DMS 273 (cell line): Measurements from ENCODE around the gene OR6J1.
"Not testable (repeated sequence)": the region's sequence is repeated elsewhere in the genome, so short reads cannot be mapped to it uniquely, and the experiment has no call there.

Experiments used
- DNase-seq: peaks from one replicate; lab custom pipeline; 2025; ENCODE audit not compliant: unreplicated experiment; lab: John Stamatoyannopoulos, UW

The OR6J1 gene

GRCh38 chr14:22607291-22607690 lies 36.9 kb downstream of the OR6J1 start:
- DNase-seq = no peak

DNA sequence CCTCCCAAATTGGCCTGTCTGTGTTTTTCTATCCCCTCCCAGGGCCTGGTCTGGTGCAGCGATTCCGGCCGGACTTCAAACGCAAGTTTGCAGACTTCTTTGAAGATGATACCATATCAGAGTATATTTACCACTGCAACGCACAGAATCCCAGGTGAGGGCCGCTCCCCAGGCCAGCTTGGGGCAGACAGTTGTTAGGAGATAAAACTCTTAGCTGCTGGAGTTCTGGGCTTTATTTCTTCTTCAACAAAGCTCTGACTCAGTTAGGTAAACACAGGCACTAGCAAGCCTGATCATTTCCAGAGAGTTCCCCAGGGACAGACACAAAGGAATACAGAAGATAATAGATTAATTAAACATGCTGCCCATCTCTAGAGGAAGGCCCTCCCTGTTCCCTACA lies 37.8 kb downstream of the OR6J1 start:
- no peak for DNase-seq

- no peak for DNase-seq
These were observed 41.3 kb downstream of the OR6J1 start for GRCh38 chr14:22602862-22603261.

GRCh38 chr14:22601996-22602395 lies 42.2 kb downstream of the OR6J1 start:
- no peak for DNase-seq

GRCh38 chr14:22601456-22601855 lies 42.7 kb downstream of the OR6J1 start:
- DNase-seq = no peak

DNA sequence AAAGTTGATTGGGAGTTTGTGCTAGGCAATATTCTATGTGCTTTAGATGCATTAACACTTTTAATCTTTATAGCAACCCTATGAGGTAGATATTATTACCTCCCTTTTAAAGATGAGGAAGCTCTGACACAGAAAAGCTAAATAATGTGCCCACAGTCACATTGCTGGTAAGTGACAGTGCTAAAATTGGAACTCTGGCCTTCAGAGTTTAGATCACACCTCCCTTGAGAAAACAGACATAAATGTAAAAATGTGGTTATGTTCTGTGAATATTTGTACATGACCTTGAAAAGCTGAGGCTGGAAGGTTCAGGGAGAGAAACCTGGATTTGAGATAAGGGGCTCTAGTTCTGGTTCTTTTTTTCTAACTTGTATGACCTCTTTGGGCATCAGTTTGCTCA lies 44.1 kb downstream of the OR6J1 start:
- DNase-seq = no peak

DNA sequence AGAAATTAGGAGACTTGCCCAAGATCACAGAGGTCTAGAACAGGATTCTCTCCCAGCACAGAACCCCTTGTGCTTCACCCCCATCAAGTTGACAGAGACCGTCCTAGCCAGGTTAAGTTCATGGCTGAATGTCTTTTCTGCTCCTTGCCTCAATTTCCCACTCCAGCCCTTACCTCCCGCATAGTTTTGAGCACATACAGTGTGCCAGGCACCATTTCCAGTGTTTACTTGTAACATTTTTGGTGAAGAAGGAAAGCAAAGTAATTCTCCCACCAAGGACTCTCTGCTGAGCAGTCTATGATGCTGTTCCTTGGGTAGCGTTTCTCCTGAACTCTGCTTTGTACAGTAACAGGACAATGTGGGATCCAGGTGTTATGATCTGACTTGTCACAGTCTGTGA lies 44.8 kb downstream of the OR6J1 start:
- DNase-seq = no peak

- peak; percentile 73 for DNase-seq
These were observed 45.3 kb downstream of the OR6J1 start for GRCh38 chr14:22598896-22599244.

- peak; percentile 83 for DNase-seq
These were observed 45.9 kb downstream of the OR6J1 start, which contains the start of gene ABHD4 for GRCh38 chr14:22598099-22598895. Gene ABHD4, plus strand, starts transcription at chr14:22598300. Its CDS starts 7 bp downstream, at chr14:22598307.

DNA sequence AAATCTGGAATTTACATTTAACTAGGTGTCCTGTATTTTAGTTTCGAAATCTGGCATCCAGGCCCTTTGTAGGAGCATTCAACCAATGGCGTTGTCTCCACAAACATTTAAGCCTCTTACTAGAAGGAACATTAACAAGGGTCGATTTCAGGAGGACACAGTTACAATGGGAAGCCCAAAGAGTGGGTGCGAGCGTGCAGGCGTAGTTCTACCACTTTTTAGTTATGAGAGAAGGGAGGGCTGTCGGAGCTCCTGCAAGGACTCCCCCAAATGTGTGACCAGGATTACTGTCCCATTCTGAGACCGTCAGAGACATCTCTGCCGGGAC lies 46.4 kb downstream of the OR6J1 start:
- no peak for DNase-seq

- no peak for DNase-seq
These were observed 46.9 kb downstream of the OR6J1 start for GRCh38 chr14:22597265-22597664.

GRCh38 chr14:22596354-22596879 lies 47.7 kb downstream of the OR6J1 start:
- no peak for DNase-seq

DNA sequence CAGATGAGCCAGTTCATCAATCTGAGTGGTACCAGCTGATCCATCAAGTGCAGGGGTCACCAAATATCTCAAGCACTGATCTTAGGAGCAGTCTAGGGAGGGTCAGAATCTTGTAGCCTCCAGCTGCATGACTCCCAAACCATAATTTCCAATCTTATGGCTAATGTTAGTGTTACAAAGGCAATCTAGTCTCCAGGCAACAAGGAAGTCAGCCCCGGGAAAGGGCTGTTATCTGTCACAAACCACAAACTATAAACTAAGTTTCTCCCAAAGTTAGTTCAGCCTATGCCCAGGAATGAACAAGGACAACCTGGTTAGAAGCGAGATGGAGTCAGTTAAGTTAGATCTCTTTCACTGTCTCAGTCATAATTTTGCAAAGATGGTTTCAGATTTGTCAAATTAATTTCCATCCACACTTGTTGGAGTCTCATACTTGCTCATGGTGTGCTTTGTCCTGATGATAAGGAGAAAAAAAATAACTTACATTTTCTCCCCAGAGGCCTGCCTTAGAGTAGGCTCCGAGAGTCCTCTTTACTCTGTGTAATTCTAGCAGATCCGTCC lies 49.9 kb downstream of the OR6J1 start:
- no peak for DNase-seq

DNA sequence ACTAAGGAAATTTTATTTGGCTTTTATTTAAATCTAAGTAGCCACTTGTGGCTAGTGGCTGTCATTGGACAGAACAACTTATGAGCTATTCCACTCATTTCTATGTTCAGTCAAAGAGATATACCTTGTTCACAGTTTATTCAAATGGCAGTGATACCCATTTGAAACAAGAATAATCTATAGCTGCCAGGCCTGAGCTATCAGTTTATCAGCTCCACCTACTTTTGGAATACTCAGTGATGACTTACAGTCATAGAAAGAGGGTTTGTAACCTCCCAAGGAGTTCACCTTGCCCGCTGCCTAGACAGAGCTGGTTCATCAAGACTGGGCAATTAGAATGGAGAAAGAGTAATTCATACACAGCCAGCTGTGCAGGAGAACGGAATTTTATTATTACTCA lies 50.6 kb downstream of the OR6J1 start:
- no peak for DNase-seq

DNA sequence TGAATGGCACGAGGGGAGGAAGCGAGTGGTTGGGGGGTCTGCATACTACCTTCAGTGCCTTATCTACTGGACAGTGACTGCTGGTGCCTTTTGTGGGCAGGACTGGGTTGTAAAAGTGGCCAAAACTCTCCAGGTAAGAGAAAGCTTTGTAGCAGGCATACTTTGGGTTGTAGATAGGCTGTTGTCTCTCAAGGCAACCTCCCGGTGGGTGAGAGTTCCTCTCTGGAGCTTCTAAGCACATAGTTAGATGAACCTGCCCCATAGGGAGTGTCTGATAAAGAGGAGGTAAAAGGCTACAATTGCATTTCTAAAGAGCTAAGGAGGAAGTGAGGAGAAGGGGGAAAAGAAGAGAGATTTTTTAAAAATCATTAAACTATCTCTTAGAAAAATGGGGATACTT lies 51.0 kb downstream of the OR6J1 start:
- DNase-seq = no peak

- DNase-seq = peak; percentile 99
These were observed 54.9 kb downstream of the OR6J1 start, which contains the start of gene DAD1 for GRCh38 chr14:22589096-22589839. Gene DAD1, minus strand, starts transcription at chr14:22589224. Its CDS starts 67 bp downstream, at chr14:22589157.

- DNase-seq = no peak
These were observed 55.5 kb downstream of the OR6J1 start for GRCh38 chr14:22588526-22589095.

DNA sequence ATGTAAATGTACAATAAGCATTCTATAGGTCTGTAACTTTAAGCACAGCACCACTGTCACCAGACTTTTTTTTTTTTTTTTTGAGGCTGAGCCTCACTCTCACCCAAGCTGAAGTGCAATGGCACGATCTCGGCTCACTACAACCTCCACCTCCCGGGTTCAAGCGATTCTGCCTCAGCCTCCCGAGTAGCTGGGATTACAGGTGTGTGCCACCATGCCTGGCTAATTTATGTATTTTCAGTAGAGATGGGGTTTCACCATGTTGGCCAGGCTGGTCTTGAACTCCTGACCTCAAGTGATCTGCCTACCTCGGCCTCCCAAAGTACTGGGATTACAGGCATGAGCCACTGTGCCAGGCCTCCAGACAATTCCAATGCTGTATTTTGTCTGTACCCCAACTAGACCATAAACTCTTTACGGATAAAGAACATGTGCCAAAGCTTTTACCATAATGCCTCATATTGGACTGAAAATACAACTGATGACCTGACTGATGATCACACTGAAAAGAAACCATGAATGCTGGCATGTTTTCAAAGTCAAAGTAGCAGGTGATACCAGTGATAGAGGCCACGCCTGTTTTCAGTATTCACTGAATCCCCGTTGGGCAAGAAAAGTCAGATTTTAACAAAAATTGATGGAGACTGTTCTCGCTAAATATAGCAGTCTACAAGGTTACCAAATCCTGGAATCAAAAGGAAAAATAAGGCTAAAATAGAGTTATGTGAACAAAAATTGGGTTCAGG lies 56.3 kb downstream of the OR6J1 start:
- not testable (repeated sequence) for DNase-seq

- no peak for DNase-seq
These were observed 56.9 kb downstream of the OR6J1 start for GRCh38 chr14:22587247-22587646.

DNA sequence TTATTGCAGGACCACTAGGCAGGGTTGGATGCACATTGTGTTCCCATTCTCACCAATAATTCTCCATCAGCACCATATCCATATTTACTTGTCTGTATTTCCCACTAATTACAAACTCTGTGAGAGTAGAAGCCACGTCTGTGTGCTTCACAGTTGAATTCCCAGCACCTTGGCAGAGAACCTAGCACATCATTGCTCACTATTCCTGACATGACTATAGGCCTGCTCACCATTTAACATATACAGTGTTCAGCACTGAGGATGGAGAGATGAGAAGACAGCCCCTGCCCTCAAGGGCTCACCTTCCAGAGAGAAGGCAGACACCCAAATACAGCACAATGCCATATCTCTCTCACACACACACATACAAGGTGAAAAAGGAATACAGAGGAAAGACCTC lies 60.2 kb downstream of the OR6J1 start:
- no peak for DNase-seq
